Measurements from ENCODE around the gene ZNF580.
A peak's percentile ranks its signal among the peaks of the same experiment; 100 is the strongest.

ZNF580 gene

GRCh38 chr19:55660991-55661390 is 20.2 kb downstream of the ZNF580 start:
- DNase-seq (ENCODE audit: low read depth in 2 of 2): no peak

GRCh38 chr19:55661826-55662225 is 21.0 kb downstream of the ZNF580 start:
- no peak for DNase-seq (ENCODE audit: low read depth in 2 of 2)

GRCh38 chr19:55663846-55664536 is 23.2 kb downstream of the ZNF580 start:
- DNase-seq (ENCODE audit: low read depth in 2 of 2): no peak

GRCh38 chr19:55666343-55667005 is 25.7 kb downstream of the ZNF580 start:
- no peak for DNase-seq (ENCODE audit: low read depth in 2 of 2)

- DNase-seq (ENCODE audit: low read depth in 2 of 2): no peak
These were observed 26.2 kb downstream of the ZNF580 start for GRCh38 chr19:55667006-55667381.

GRCh38 chr19:55667511-55667910 is 26.7 kb downstream of the ZNF580 start:
- no peak for DNase-seq (ENCODE audit: low read depth in 2 of 2)

- no peak for DNase-seq (ENCODE audit: low read depth in 2 of 2)
These were observed 27.2 kb downstream of the ZNF580 start for GRCh38 chr19:55667958-55668357.

- no peak for DNase-seq (ENCODE audit: low read depth in 2 of 2)
These were observed 28.0 kb downstream of the ZNF580 start for GRCh38 chr19:55668603-55669348.

GRCh38 chr19:55669418-55670279 is 28.8 kb downstream of the ZNF580 start:
- no peak for DNase-seq (ENCODE audit: low read depth in 2 of 2)

GRCh38 chr19:55670280-55671053 is 29.7 kb downstream of the ZNF580 start:
- no peak for DNase-seq (ENCODE audit: low read depth in 2 of 2)

- DNase-seq (ENCODE audit: low read depth in 2 of 2): no peak
These were observed 30.2 kb downstream of the ZNF580 start for GRCh38 chr19:55671054-55671378.

GRCh38 chr19:55672418-55672817 is 31.6 kb downstream of the ZNF580 start:
- no peak for DNase-seq (ENCODE audit: low read depth in 2 of 2)

GRCh38 chr19:55673465-55673864 is 32.7 kb downstream of the ZNF580 start:
- no peak for DNase-seq (ENCODE audit: low read depth in 2 of 2)

- DNase-seq (ENCODE audit: low read depth in 2 of 2): no peak
These were observed 33.1 kb downstream of the ZNF580 start for GRCh38 chr19:55673889-55674288.

- DNase-seq (ENCODE audit: low read depth in 2 of 2): no peak
These were observed 33.6 kb downstream of the ZNF580 start for GRCh38 chr19:55674459-55674840.

GRCh38 chr19:55674841-55675660 is 34.2 kb downstream of the ZNF580 start, which contains the start of gene EPN1:
Gene EPN1 (plus strand): TSS chr19:55675226. CDS start chr19:55678628, 3,402 bp downstream.
- DNase-seq (ENCODE audit: low read depth in 2 of 2): peak; percentile 94 to 95

GRCh38 chr19:55675661-55676354 is 35.0 kb downstream of the ZNF580 start:
- DNase-seq (ENCODE audit: low read depth in 2 of 2): no peak

GRCh38 chr19:55676383-55676782 is 35.6 kb downstream of the ZNF580 start:
- DNase-seq (ENCODE audit: low read depth in 2 of 2): no peak

- DNase-seq (ENCODE audit: low read depth in 2 of 2): no peak
These were observed 36.2 kb downstream of the ZNF580 start for GRCh38 chr19:55676889-55677505.
